SK-N-SH (cell line): Measurements from ENCODE around the gene HBEGF. TPM values are rescaled to one million over a fixed set of nuclear protein-coding genes. Genes with fewer than 3 reads are reported as not detected.

Experiments
- CTCF ChIA-PET: fragments of 300-600, 350-600 bp; formaldehyde crosslinking; extraction: SDS; loops from one replicate; lab custom pipeline; 2021; lab: Yijun Ruan, JAX
- POLR2A ChIA-PET: fragments of 350-600 bp; sonication (Branson Sonifier 250); formaldehyde crosslinking; extraction: SDS; loops from one replicate; lab custom pipeline; 2020; ENCODE audit warnings: antibody characterized with exemption, inconsistent platforms; lab: Yijun Ruan, JAX
- DNase-seq: peaks from one replicate; pipeline ENCODE4 v3.0.0; 2012
- H2AFZ ChIP-seq: fragments of 200-600 bp; sonication (generic); 2 replicates; pipeline ENCODE4 v1.8.1; 2016; ENCODE audit warnings: antibody characterized with exemption, mild to moderate bottlenecking, low read depth
- H3F3A ChIP-seq: fragments of 200-600 bp; sonication (generic); replicated peaks from 2 replicates; pipeline ENCODE3; 2016; ENCODE audit warnings: antibody characterized with exemption, mild to moderate bottlenecking; ENCODE audit not compliant: insufficient read depth
- H3K27ac ChIP-seq, 2 experiments: fragments of 200-500 bp in 1 of 2; fragments of 200-600 bp in 1 of 2; sonication (Bioruptor generic) in 1 of 2; sonication (generic), shearing (Covaris generic) in 1 of 2; 2 replicates each; pipeline versions ENCODE4 v1.5.1 to v1.6.1; 2014 to 2016; ENCODE audit warnings: low read depth in 2 of 2, inconsistent platforms in 1 of 2, low read length in 1 of 2, mild to moderate bottlenecking in 1 of 2, mixed read lengths in 1 of 2
- H3K27me3 ChIP-seq: fragments of 200-600 bp; sonication (generic), shearing (Covaris generic); 2 replicates; pipeline ENCODE4 v1.6.1; 2016; ENCODE audit warnings: mixed run types; ENCODE audit not compliant: insufficient read depth
- H3K36me3 ChIP-seq, 2 experiments: fragments of 200-500 bp in 1 of 2; fragments of 200-600 bp in 1 of 2; sonication (Bioruptor generic) in 1 of 2; sonication (generic) in 1 of 2; replicated peaks in 1 of 2; 2 replicates each; pipeline versions ENCODE3 to v1.5.1; 2014 to 2016; ENCODE audit warnings: low read length in 1 of 2, mild to moderate bottlenecking in 1 of 2; ENCODE audit not compliant: insufficient read depth in 2 of 2, control insufficient read depth in 1 of 2
- H3K4me1 ChIP-seq, 2 experiments: fragments of 200-500 bp in 1 of 2; fragments of 200-600 bp in 1 of 2; sonication (Bioruptor generic) in 1 of 2; sonication (generic), shearing (Covaris generic) in 1 of 2; 2 replicates each; pipeline versions ENCODE4 v1.5.1 to v1.6.1; 2014 to 2016; ENCODE audit warnings: low read depth in 1 of 2, low read length in 1 of 2, mixed run types in 1 of 2; ENCODE audit not compliant: insufficient read depth in 2 of 2, control insufficient read depth in 1 of 2
- H3K4me2 ChIP-seq: fragments of 200-600 bp; sonication (generic), shearing (Covaris generic); 2 replicates; pipeline ENCODE4 v1.6.1; 2017; ENCODE audit warnings: mixed run types
- H3K4me3 ChIP-seq, 2 experiments: fragments of 200-500 bp in 1 of 2; fragments of 200-600 bp in 1 of 2; sonication (Bioruptor generic) in 1 of 2; sonication (generic), shearing (Covaris generic) in 1 of 2; 2 replicates each; pipeline versions ENCODE4 v1.5.1 to v1.8.1; 2014 to 2016; ENCODE audit warnings: low read depth in 2 of 2, inconsistent platforms in 1 of 2, low read length in 1 of 2, mild to moderate bottlenecking in 1 of 2, mixed read lengths in 1 of 2, moderate library complexity in 1 of 2
- H3K79me2 ChIP-seq: fragments of 200-600 bp; sonication (generic); 2 replicates; pipeline ENCODE4 v1.8.1; 2017; ENCODE audit warnings: mild to moderate bottlenecking; ENCODE audit not compliant: insufficient read depth
- H3K9ac ChIP-seq: fragments of 200-600 bp; sonication (generic); 2 replicates; pipeline ENCODE4 v1.6.1; 2017; ENCODE audit warnings: mixed run types
- H3K9me2 ChIP-seq: fragments of 200-600 bp; sonication (generic); 2 replicates; pipeline ENCODE4 v1.6.1; 2017; ENCODE audit warnings: mixed run types
- H3K9me3 ChIP-seq: fragments of 200-600 bp; sonication (generic); 2 replicates; pipeline ENCODE4 v1.6.1; 2017; ENCODE audit warnings: mixed run types, mild to moderate bottlenecking, moderate library complexity
- H4K20me1 ChIP-seq: fragments of 200-600 bp; sonication (generic); 2 replicates; pipeline ENCODE4 v1.6.1; 2017; ENCODE audit warnings: mild to moderate bottlenecking, mixed run types; ENCODE audit not compliant: insufficient read depth
- CHD2 ChIP-seq: fragments of 150-350 bp; IDR thresholded peaks from 2 replicates; pipeline ENCODE4 v1.6.1; 2018; ENCODE audit warnings: low read length; ENCODE audit not compliant: partially characterized antibody
- ELF1 ChIP-seq: IDR thresholded peaks from 2 replicates; pipeline ENCODE4 v1.4.0; 2012
- EZH2phosphoT487 ChIP-seq: fragments of 200-600 bp; sonication (generic); IDR thresholded peaks from 2 replicates; pipeline ENCODE4 v1.6.1; 2017; ENCODE audit warnings: low read depth, mixed run types, mild to moderate bottlenecking, antibody characterized with exemption, moderate library complexity, borderline replicate concordance
- FOSL2 ChIP-seq: IDR thresholded peaks from 2 replicates; pipeline ENCODE4 v1.4.0; 2012; ENCODE audit warnings: low read depth, mild to moderate bottlenecking, moderate library complexity, borderline replicate concordance
- FOXM1 ChIP-seq: IDR thresholded peaks from 2 replicates; pipeline ENCODE4 v1.4.0; 2012; ENCODE audit warnings: low read depth, mild to moderate bottlenecking
- GATA2 ChIP-seq: sonication (generic); formaldehyde crosslinking; IDR thresholded peaks from 2 replicates; pipeline ENCODE4 v1.5.0; 2020; ENCODE audit warnings: mild to moderate bottlenecking, missing genetic modification reagents
- MAX ChIP-seq: IDR thresholded peaks from 2 replicates; pipeline ENCODE4 v1.4.0; 2012; ENCODE audit warnings: low read depth
- MEF2A ChIP-seq: IDR thresholded peaks from 2 replicates; pipeline ENCODE4 v1.4.0; 2012; ENCODE audit warnings: low read depth, borderline replicate concordance
- MXI1 ChIP-seq: IDR thresholded peaks from 2 replicates; pipeline ENCODE4 v1.6.1; 2012; ENCODE audit warnings: mild to moderate bottlenecking, low read depth, low read length, improper control_type of control experiment
- NRF1 ChIP-seq: IDR thresholded peaks from 2 replicates; pipeline ENCODE4 v1.6.1; 2012; ENCODE audit warnings: low read depth, mild to moderate bottlenecking, low read length
- REST ChIP-seq: IDR thresholded peaks from 2 replicates; pipeline ENCODE4 v1.6.1; 2012; ENCODE audit warnings: mild to moderate bottlenecking, low read depth, low read length, moderate library complexity
- RFX5 ChIP-seq: IDR thresholded peaks from 2 replicates; pipeline ENCODE4 v1.6.1; 2012; ENCODE audit warnings: mild to moderate bottlenecking, improper control_type of control experiment, low read length
- RXRA ChIP-seq: IDR thresholded peaks from 2 replicates; pipeline ENCODE4 v1.4.0; 2012; ENCODE audit warnings: low read depth, mild to moderate bottlenecking, borderline replicate concordance
- TAF1 ChIP-seq: IDR thresholded peaks from 2 replicates; pipeline ENCODE4 v1.6.1; 2012; ENCODE audit warnings: low read depth, mild to moderate bottlenecking, low read length, moderate library complexity, borderline replicate concordance
- TEAD4 ChIP-seq: IDR thresholded peaks from 2 replicates; pipeline ENCODE4 v1.4.0; 2012; ENCODE audit warnings: mild to moderate bottlenecking, borderline replicate concordance; ENCODE audit not compliant: insufficient read depth
- YY1 ChIP-seq: IDR thresholded peaks from 2 replicates; pipeline ENCODE4 v1.4.0; 2012; ENCODE audit warnings: low read depth, mild to moderate bottlenecking
- WGBS: methylation state at CpG from one replicate; pipeline ENCODE4 v1.1.6; 2017; ENCODE audit warnings: low lambda C conversion rate; 5-methylcytosine and 5-hydroxymethylcytosine counted together
- polyA plus RNA-seq, 3 experiments: library from polyadenylated mRNA; depleted of rRNA; stranded (reverse); fragments of >200 nt; gene quantifications; 2 replicates each; pipeline ENCODE4 v1.2.3, GENCODE V29; 2012
- TF ChIP-seq, protein P1 (sequence below): IDR thresholded peaks from 2 replicates; pipeline ENCODE4 v1.4.0; 2012; ENCODE audit warnings: low read depth, borderline replicate concordance
- TF ChIP-seq, protein P2 (sequence below): IDR thresholded peaks from 2 replicates; pipeline ENCODE4 v1.4.0; 2012; ENCODE audit warnings: low read depth, borderline replicate concordance

Gene HBEGF
- polyA plus RNA-seq, 1 of the 3 experiments (the other 2 are of a cell fraction): 59.8 TPM

DNA sequence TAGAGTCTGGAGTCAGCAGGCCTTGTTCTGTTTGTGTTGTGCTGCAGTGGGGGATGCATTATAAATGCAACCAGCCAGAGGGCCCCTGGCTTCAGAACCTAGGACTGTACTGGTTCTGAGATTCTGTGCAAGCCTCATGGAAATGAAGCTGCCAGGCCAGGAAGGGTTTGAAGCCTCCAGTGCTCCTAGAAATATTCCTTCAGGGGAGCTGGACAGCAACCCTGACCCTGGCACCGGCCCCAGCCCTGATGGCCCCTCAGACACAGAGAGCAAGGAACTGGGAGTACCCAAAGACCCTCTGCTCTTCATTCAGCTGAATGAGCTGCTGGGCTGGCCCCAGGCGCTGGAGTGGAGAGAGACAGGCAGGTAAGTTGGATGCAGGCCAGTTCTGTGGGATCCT is 13.7 kb upstream of the HBEGF start, which contains the start of gene SLC4A9:
TSS of gene SLC4A9 (plus strand) at position 94 of the 400 bp plus-strand sequence. CDS start at position 137, 43 bp downstream.
- Histone ChIP-seq H2AFZ (no peak within 1 kb of the TSS), H3K9ac (no peak within 1 kb of the TSS), H3K36me3 (no peaks in the 10 kb centered on the region), H3K9me3 (no peaks in the 10 kb centered on the region), H3K4me2 (no peak within 1 kb of the TSS), H3K9me2 (no peaks in the 10 kb centered on the region), H3K4me3 (no peak within 1 kb of the TSS; a peak in 1 of 4 replicates), H3K27me3 (no peaks in the 10 kb centered on the region), H3K27ac (no peak within 1 kb of the TSS), H3K4me1 (peaks cover 0 to 6% of the 10 kb centered on the region in 2 experiments; a peak in 1 of 4 replicates), H3F3A (peaks cover 4% of the 10 kb centered on the region), H3K79me2 (no peaks in the 10 kb centered on the region), H4K20me1 (no peaks in the 10 kb centered on the region)
- DNase-seq: no peak
- WGBS: 86% methylated on average over 2 of the region's 2 CpGs
- TF ChIP-seq RXRA (no peak), MXI1 (no peak), MAX (no peak), RFX5 (no peak), FOXM1 (no peak), GATA2 (CRISPR knock-in tag) (no peak), TEAD4 (no peak), TAF1 (no peak), MEF2A (no peak), NRF1 (no peak), CHD2 (no peak), FOSL2 (no peak), ELF1 (no peak), YY1 (no peak), EZH2phosphoT487 (no peak), REST (no peak)
- TF ChIP-seq, protein P1, sequence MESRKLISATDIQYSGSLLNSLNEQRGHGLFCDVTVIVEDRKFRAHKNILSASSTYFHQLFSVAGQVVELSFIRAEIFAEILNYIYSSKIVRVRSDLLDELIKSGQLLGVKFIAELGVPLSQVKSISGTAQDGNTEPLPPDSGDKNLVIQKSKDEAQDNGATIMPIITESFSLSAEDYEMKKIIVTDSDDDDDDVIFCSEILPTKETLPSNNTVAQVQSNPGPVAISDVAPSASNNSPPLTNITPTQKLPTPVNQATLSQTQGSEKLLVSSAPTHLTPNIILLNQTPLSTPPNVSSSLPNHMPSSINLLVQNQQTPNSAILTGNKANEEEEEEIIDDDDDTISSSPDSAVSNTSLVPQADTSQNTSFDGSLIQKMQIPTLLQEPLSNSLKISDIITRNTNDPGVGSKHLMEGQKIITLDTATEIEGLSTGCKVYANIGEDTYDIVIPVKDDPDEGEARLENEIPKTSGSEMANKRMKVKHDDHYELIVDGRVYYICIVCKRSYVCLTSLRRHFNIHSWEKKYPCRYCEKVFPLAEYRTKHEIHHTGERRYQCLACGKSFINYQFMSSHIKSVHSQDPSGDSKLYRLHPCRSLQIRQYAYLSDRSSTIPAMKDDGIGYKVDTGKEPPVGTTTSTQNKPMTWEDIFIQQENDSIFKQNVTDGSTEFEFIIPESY: no peak
- TF ChIP-seq, protein P2, sequence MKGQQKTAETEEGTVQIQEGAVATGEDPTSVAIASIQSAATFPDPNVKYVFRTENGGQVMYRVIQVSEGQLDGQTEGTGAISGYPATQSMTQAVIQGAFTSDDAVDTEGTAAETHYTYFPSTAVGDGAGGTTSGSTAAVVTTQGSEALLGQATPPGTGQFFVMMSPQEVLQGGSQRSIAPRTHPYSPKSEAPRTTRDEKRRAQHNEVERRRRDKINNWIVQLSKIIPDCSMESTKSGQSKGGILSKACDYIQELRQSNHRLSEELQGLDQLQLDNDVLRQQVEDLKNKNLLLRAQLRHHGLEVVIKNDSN: no peak
- ChIA-PET CTCF (interaction anchor here (0.7 to 4.8 kb wide), 8 partner anchors 8 to 359 kb away, joined by 3 to 62 read pairs (median 8); no protein-coding TSS in a partner anchor), POLR2A (no interaction called here)
